PC-3 (cell line): ENCODE results near the gene VTA1. TPM values are rescaled to one million over a fixed set of nuclear protein-coding genes. Genes with fewer than 3 reads are reported as not detected.

Source experiments
- ATAC-seq: fragments of 200-7000 bp; cut with Tn5 transposase; 2 replicates; pipeline ENCODE4 v1.9.1; 2020; ENCODE audit warnings: mild to moderate bottlenecking, moderate library complexity
- BruUV-seq: library from RNA; stranded (reverse); fragments of 400-500 nt; replicated peaks from 2 replicates; lab custom pipeline; 2021; lab: Mats Ljungman, UMichigan
- CTCF ChIA-PET: fragments of 300-600 bp; sonication (Branson Sonifier 250); formaldehyde crosslinking; loops from one replicate; lab custom pipeline; 2022; ENCODE audit warnings: antibody characterized with exemption; lab: Charles Lee
- POLR2A ChIA-PET: fragments of 300-600 bp; sonication (Branson Sonifier 250); formaldehyde crosslinking; loops from one replicate; lab custom pipeline; 2022; ENCODE audit warnings: antibody characterized with exemption; ENCODE audit not compliant: unreplicated experiment; lab: Charles Lee
- DNase-seq: peaks from one replicate; pipeline ENCODE4 v3.0.0-alpha.2; 2015
- H2AFZ ChIP-seq: fragments of 300-600 bp; sonication (generic); 2 replicates; pipeline ENCODE4 v1.6.0; 2016; ENCODE audit warnings: antibody characterized with exemption, low read length
- H3F3A ChIP-seq: fragments of 300-600 bp; sonication (generic); one replicate; pipeline ENCODE4 v1.6.0; 2017; ENCODE audit warnings: antibody characterized with exemption, low read length, control low read depth, mild to moderate bottlenecking; ENCODE audit not compliant: unreplicated experiment
- H3K27ac ChIP-seq: fragments of 300-600 bp; sonication (generic); 2 replicates; pipeline ENCODE4 v1.5.1; 2016; ENCODE audit warnings: mild to moderate bottlenecking, low read length
- H3K27me3 ChIP-seq: fragments of 300-600 bp; sonication (generic); 2 replicates; pipeline ENCODE4 v1.6.1; 2016; ENCODE audit warnings: low read length, mixed read lengths
- H3K36me3 ChIP-seq: fragments of 300-600 bp; sonication (generic); 2 replicates; pipeline ENCODE4 v1.6.1; 2016; ENCODE audit warnings: low read depth, mixed run types, low read length, mixed read lengths
- H3K4me1 ChIP-seq: fragments of 300-600 bp; sonication (generic); 2 replicates; pipeline ENCODE4 v1.5.1; 2016; ENCODE audit warnings: low read length; ENCODE audit not compliant: insufficient read depth
- H3K4me2 ChIP-seq: fragments of 300-600 bp; sonication (generic); 2 replicates; pipeline ENCODE4 v1.6.0; 2016; ENCODE audit warnings: low read length
- H3K4me3 ChIP-seq: fragments of 300-600 bp; sonication (generic); 2 replicates; pipeline ENCODE4 v1.5.1; 2016; ENCODE audit warnings: mild to moderate bottlenecking, low read length, mixed read lengths
- H3K79me2 ChIP-seq: fragments of 300-600 bp; sonication (generic); 2 replicates; pipeline ENCODE4 v1.6.1; 2017; ENCODE audit warnings: low read length, mixed read lengths
- H3K9ac ChIP-seq: fragments of 300-600 bp; sonication (generic); 2 replicates; pipeline ENCODE4 v1.6.0; 2016; ENCODE audit warnings: mild to moderate bottlenecking, low read length
- H3K9me2 ChIP-seq: fragments of 300-600 bp; sonication (generic); replicated peaks from 2 replicates; pipeline ENCODE4 v1.6.1; 2016; ENCODE audit warnings: mixed run types, low read length, mixed read lengths
- H3K9me3 ChIP-seq: fragments of 300-600 bp; sonication (generic); 2 replicates; pipeline ENCODE4 v1.6.1; 2016; ENCODE audit warnings: low read length, mixed read lengths
- H4K20me1 ChIP-seq: fragments of 300-600 bp; sonication (generic); 2 replicates; pipeline ENCODE4 v1.6.1; 2016; ENCODE audit warnings: low read length, mixed read lengths
- EZH2 ChIP-seq: fragments of 300-600 bp; sonication (generic); IDR thresholded peaks from one replicate; pipeline ENCODE4 v1.6.1; 2017; ENCODE audit warnings: antibody characterized with exemption, mild to moderate bottlenecking, low read length; ENCODE audit not compliant: unreplicated experiment
- EZH2phosphoT487 ChIP-seq: fragments of 300-600 bp; sonication (generic); IDR thresholded peaks from 2 replicates; pipeline ENCODE4 v1.6.1; 2018; ENCODE audit warnings: mild to moderate bottlenecking, antibody characterized with exemption, low read length, borderline replicate concordance
- intact Hi-C: fragments of 100-400 bp; cut with micrococcal nuclease; formaldehyde crosslinking; loops from 2 replicates; pipeline ENCODE4 v1.9.0; 2023
- total RNA-seq: library from RNA; depleted of rRNA; stranded (reverse); fragments of >200 nt; gene quantifications from 2 replicates; pipeline ENCODE4 v1.2.3, GENCODE V29; 2014
- TF ChIP-seq, protein P1 (sequence below): fragments of 300-600 bp; sonication (generic); conservative IDR thresholded peaks from 2 replicates; pipeline ENCODE4 v1.5.1; 2017; ENCODE audit warnings: antibody characterized with exemption, low read depth, mild to moderate bottlenecking, low read length

VTA1 gene
- total RNA-seq, 1 experiment from 2014 or later: 38.6 TPM

DNA sequence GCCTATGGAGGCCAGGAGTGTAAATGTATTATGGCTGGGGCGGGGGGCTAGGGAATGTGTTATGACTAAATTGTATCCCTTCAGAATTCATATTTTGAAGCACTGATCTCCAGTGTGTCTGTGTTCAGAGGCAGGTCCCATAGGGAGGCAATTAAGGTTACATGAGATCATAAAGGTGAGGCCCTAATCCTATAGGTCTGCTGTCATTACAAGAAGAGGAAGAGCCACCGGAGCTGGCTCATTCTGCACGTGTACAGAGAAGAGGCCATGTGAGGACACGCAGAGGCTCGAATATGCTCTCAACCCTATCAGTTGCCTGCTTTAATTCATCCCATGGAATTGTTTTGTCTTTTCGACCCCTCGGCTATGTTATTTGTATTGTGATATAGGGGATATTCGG lies 76.9 kb downstream of the VTA1 start:
- H3K36me3 ChIP-seq: 0 out of 2 replicates have a peak, but pooled peaks cover 5% of the 10 kb centered on the region
- H3K27ac ChIP-seq: no peak overlapping the region
- CTCF ChIA-PET: no interaction called here
- H3K4me2 ChIP-seq: no peak overlapping the region
- H3K79me2 ChIP-seq: no peaks in the 10 kb centered on the region
- intact Hi-C loops: no loop called here
- no peaks in the 10 kb centered on the region for H3F3A ChIP-seq
- H4K20me1 ChIP-seq: no peaks in the 10 kb centered on the region
- TF ChIP-seq EZH2 (no peak), EZH2phosphoT487 (no peak)
- TF ChIP-seq, protein P1, sequence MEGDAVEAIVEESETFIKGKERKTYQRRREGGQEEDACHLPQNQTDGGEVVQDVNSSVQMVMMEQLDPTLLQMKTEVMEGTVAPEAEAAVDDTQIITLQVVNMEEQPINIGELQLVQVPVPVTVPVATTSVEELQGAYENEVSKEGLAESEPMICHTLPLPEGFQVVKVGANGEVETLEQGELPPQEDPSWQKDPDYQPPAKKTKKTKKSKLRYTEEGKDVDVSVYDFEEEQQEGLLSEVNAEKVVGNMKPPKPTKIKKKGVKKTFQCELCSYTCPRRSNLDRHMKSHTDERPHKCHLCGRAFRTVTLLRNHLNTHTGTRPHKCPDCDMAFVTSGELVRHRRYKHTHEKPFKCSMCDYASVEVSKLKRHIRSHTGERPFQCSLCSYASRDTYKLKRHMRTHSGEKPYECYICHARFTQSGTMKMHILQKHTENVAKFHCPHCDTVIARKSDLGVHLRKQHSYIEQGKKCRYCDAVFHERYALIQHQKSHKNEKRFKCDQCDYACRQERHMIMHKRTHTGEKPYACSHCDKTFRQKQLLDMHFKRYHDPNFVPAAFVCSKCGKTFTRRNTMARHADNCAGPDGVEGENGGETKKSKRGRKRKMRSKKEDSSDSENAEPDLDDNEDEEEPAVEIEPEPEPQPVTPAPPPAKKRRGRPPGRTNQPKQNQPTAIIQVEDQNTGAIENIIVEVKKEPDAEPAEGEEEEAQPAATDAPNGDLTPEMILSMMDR: no peak
- POLR2A ChIA-PET: no interaction called here
- ATAC-seq (no peak), DNase-seq (no peak)
- H3K27me3 ChIP-seq: no peaks in the 10 kb centered on the region
- no peak overlapping the region for H3K9ac ChIP-seq
- no TSS peak for BruUV-seq
- H3K9me2 ChIP-seq: no peaks in the 10 kb centered on the region
- H3K9me3 ChIP-seq: no peaks in the 10 kb centered on the region
- no peaks in the 10 kb centered on the region for H3K4me1 ChIP-seq
- H2AFZ ChIP-seq: no peak overlapping the region
- H3K4me3 ChIP-seq: no peak overlapping the region

DNA sequence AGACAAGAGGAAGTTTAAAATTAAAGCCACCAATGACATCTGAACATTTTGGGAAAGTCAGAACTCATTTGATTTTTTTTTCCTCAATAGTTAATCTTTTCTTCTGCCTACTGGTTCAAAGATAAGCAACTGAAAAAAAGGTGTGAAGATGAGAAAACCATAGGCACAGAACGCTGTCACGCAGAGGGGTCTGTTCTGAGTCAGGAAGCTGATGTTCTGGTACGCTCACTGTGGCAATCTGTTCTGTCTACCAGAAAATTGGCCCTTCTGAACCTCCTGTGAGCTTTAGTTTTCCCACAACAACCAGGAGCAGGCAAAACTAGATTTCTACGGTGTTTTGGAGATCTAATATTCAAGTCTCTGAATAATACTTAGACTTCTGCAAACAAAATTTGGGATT lies 78.1 kb downstream of the VTA1 start:
- no peak overlapping the region for H3K4me3 ChIP-seq
- H3F3A ChIP-seq: no peaks in the 10 kb centered on the region
- intact Hi-C loops: no loop called here
- BruUV-seq: no TSS peak
- H2AFZ ChIP-seq: no peak overlapping the region
- DNase-seq (no peak), ATAC-seq (no peak)
- H3K27me3 ChIP-seq: no peaks in the 10 kb centered on the region
- H3K27ac ChIP-seq: no peak overlapping the region
- no peaks in the 10 kb centered on the region for H3K79me2 ChIP-seq
- H3K9me2 ChIP-seq: no peaks in the 10 kb centered on the region
- no peaks in the 10 kb centered on the region for H3K4me1 ChIP-seq
- no peak overlapping the region for H3K4me2 ChIP-seq
- ChIA-PET POLR2A (no interaction called here), CTCF (no interaction called here)
- H3K36me3 ChIP-seq: no peaks in the 10 kb centered on the region
- no peaks in the 10 kb centered on the region for H4K20me1 ChIP-seq
- TF ChIP-seq EZH2: no peak
- H3K9ac ChIP-seq: no peak overlapping the region
- H3K9me3 ChIP-seq: no peaks in the 10 kb centered on the region

DNA sequence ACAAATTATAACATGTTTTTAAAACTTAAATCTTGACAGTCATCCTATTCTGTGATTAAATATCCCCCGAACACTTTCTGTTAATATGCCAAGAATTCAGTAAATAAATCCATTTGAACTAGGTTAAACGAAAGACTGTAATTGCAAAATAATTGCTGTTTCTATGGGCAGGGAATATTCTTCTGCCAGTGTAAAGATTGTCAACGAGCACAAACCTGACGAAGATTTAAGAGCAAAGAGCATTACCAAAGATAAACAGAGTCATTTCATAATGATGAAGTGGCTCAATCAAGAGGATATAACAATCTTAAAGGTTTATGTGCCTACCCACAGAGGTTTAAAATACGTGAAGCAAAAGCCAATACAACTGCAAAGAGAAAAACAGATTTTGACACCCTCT lies 78.5 kb downstream of the VTA1 start:
- TF ChIP-seq EZH2phosphoT487: no peak
- TF ChIP-seq, protein P1: no peak
- TF ChIP-seq EZH2: no peak
- ChIA-PET POLR2A (no interaction called here), CTCF (no interaction called here)
- no peaks in the 10 kb centered on the region for H3K36me3 ChIP-seq
- H3K9me3 ChIP-seq: no peaks in the 10 kb centered on the region
- no peaks in the 10 kb centered on the region for H4K20me1 ChIP-seq
- H3K4me3 ChIP-seq: no peak overlapping the region
- H3K27me3 ChIP-seq: no peaks in the 10 kb centered on the region
- DNase-seq (no peak), ATAC-seq (no peak)
- no peaks in the 10 kb centered on the region for H3K79me2 ChIP-seq
- BruUV-seq: no TSS peak
- no peaks in the 10 kb centered on the region for H3K4me1 ChIP-seq
- no peak overlapping the region for H2AFZ ChIP-seq
- H3K9me2 ChIP-seq: no peaks in the 10 kb centered on the region
- H3K9ac ChIP-seq: no peak overlapping the region
- no peaks in the 10 kb centered on the region for H3F3A ChIP-seq
- no peak overlapping the region for H3K27ac ChIP-seq
- no peak overlapping the region for H3K4me2 ChIP-seq
- intact Hi-C loops: no loop called here
